ENCODE data around the gene POLR3GL. TPM values are rescaled to one million over a fixed set of nuclear protein-coding genes. Genes with fewer than 3 reads are reported as not detected.
A peak's percentile ranks its signal among the peaks of the same experiment; 100 is the strongest.

The POLR3GL gene
- total RNA-seq, 3 donors from 2014 or later: 18.0 to 32.8 (median 18.1) TPM

- H3K27ac ChIP-seq: peak overlapping the region; percentile 95 to 97
- no peak for TF ChIP-seq POLR2AphosphoS5 (IDR thresholded peaks at IDR 0.05)
- TF ChIP-seq CTCF (IDR thresholded peaks at IDR 0.05): no peak
- no peak for TF ChIP-seq POLR2A (IDR thresholded peaks at IDR 0.05)
- peak overlapping the region; percentile 8 to 55 (median 14) for H3K4me3 ChIP-seq
- intact Hi-C loops (cut with DNase I; ENCODE audit: low total_unique reads): no loop called here
- H3K27me3 ChIP-seq: no peaks in the 10 kb centered on the region
- no peaks in the 10 kb centered on the region for H3K9me3 ChIP-seq
- no peaks in the 10 kb centered on the region for H3K36me3 ChIP-seq
- DNase-seq (ENCODE audit: low spot score in 2 of 2): no peak
- H3K4me1 ChIP-seq: peaks cover 17 to 31% of the 10 kb centered on the region in 2 donors
Measured at GRCh38 chr1:145978471-145978853, 14.0 kb downstream of the POLR3GL start.

- peak; percentile 35 for TF ChIP-seq POLR2A (IDR thresholded peaks at IDR 0.05)
- peak; percentile 73 to 91 (median 84) for TF ChIP-seq POLR2AphosphoS5 (IDR thresholded peaks at IDR 0.05)
- TF ChIP-seq CTCF (IDR thresholded peaks at IDR 0.05): no peak
- H3K4me1 ChIP-seq: peaks cover 17 to 34% of the 10 kb centered on the region in 2 donors
- no peaks in the 10 kb centered on the region for H3K9me3 ChIP-seq
- H3K27me3 ChIP-seq: no peaks in the 10 kb centered on the region
- H3K36me3 ChIP-seq: no peaks in the 10 kb centered on the region
- H3K4me3 ChIP-seq: peak overlapping the region; percentile 8 to 55 (median 14)
- H3K27ac ChIP-seq: peak overlapping the region; percentile 95 to 97
- intact Hi-C loops (cut with DNase I; ENCODE audit: low total_unique reads): no loop called here
- DNase-seq (ENCODE audit: low spot score in 2 of 2): peak; percentile 76 to 98
Measured at GRCh38 chr1:145978854-145979745, 14.6 kb downstream of the POLR3GL start.

- intact Hi-C loops (cut with DNase I; ENCODE audit: low total_unique reads): no loop called here
- peak overlapping the region in 2 of 3 donors; percentile 14 to 44 for H3K4me3 ChIP-seq
- TF ChIP-seq CTCF (IDR thresholded peaks at IDR 0.05): no peak
- no peak for TF ChIP-seq POLR2A (IDR thresholded peaks at IDR 0.05)
- no peak for TF ChIP-seq POLR2AphosphoS5 (IDR thresholded peaks at IDR 0.05)
- no peaks in the 10 kb centered on the region for H3K27me3 ChIP-seq
- no peak for DNase-seq (ENCODE audit: low spot score in 2 of 2)
- peaks cover 17 to 34% of the 10 kb centered on the region in 2 donors for H3K4me1 ChIP-seq
- H3K27ac ChIP-seq: peak overlapping the region; percentile 95 to 97
- H3K9me3 ChIP-seq: no peaks in the 10 kb centered on the region
- H3K36me3 ChIP-seq: no peaks in the 10 kb centered on the region
Measured at GRCh38 chr1:145979746-145980456, 15.4 kb downstream of the POLR3GL start.

- Histone ChIP-seq H3K9me3 (no peaks in the 10 kb centered on the region), H3K27ac (peak overlapping the region; percentile 95 to 97), H3K4me3 (peak overlapping the region in 1 of 3 donors; percentile 44), H3K36me3 (no peaks in the 10 kb centered on the region), H3K27me3 (no peaks in the 10 kb centered on the region), H3K4me1 (peaks cover 17 to 34% of the 10 kb centered on the region in 2 donors)
- intact Hi-C loops (cut with DNase I; ENCODE audit: low total_unique reads): no loop called here
- no peak for TF ChIP-seq POLR2A (IDR thresholded peaks at IDR 0.05)
- no peak for TF ChIP-seq POLR2AphosphoS5 (IDR thresholded peaks at IDR 0.05)
- no peak for TF ChIP-seq CTCF (IDR thresholded peaks at IDR 0.05)
- peak in 1 of 2 donors; percentile 36 for DNase-seq (ENCODE audit: low spot score in 2 of 2)
Measured at GRCh38 chr1:145980457-145980994, 16.0 kb downstream of the POLR3GL start.

Measured in breast epithelium (tissue), 4 donors.